SK-N-MC (cell line): Measurements from ENCODE around the gene DNAJC15.

Experiments used
- DNase-seq: peaks from one replicate; pipeline ENCODE4 v3.0.0-alpha.2; 2011; ENCODE audit warnings: low read depth, low spot score
- H3K27ac ChIP-seq: fragments of 200-600 bp; sonication (generic); 2 replicates; pipeline ENCODE4 v1.5.1; 2016; ENCODE audit warnings: mixed run types
- H3K36me3 ChIP-seq: fragments of 200-600 bp; sonication (generic); 2 replicates; pipeline ENCODE4 v1.6.1; 2017; ENCODE audit warnings: antibody characterized with exemption, low read length, mixed read lengths; ENCODE audit not compliant: insufficient read depth
- H3K4me3 ChIP-seq: fragments of 200-600 bp; sonication (generic); 2 replicates; pipeline ENCODE4 v1.5.1; 2016
- H3K9ac ChIP-seq: fragments of 200-600 bp; sonication (generic); 2 replicates; pipeline ENCODE4 v1.8.0; 2017; ENCODE audit warnings: mixed run types, mixed read lengths; ENCODE audit not compliant: insufficient read length
- H3K9me3 ChIP-seq: fragments of 200-600 bp; sonication (generic); 2 replicates; pipeline ENCODE4 v1.6.1; 2017; ENCODE audit warnings: low read depth, mild to moderate bottlenecking, antibody characterized with exemption, low read length, moderate library complexity, mixed read lengths
- EZH2 ChIP-seq: fragments of 200-600 bp; sonication (generic); IDR thresholded peaks from one replicate; pipeline ENCODE4 v1.6.1; 2017; ENCODE audit warnings: antibody characterized with exemption
- FOXP2 ChIP-seq: optimal IDR thresholded peaks from 2 replicates; pipeline ENCODE3; 2011; ENCODE audit warnings: mild to moderate bottlenecking, moderate library complexity; ENCODE audit not compliant: insufficient read depth; ENCODE audit errors: extremely low read length, control extremely low read depth
- POLR2AphosphoS5 ChIP-seq: IDR thresholded peaks from 2 replicates; pipeline ENCODE4 v1.6.1; 2012; ENCODE audit warnings: mild to moderate bottlenecking, low read depth, low read length, borderline replicate concordance

Gene DNAJC15

DNA sequence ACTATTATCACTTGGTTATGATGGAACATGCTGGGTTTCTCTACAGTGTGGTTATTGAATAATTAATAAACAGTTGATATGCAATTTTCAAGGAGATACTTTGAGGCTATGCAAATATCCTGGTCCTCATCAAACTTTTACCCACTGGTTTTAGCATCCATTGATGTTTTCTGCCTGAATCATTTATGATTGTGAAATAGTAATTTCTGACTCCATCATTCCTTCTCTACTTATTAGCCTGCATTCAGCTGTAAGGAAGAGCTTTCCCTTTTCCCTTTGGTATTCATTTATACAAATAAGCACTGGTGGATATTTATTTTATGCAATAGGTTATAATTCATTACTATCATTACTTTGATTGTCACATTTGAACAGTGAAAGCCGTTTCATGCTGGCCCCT, 13.9 kb upstream of the DNAJC15 start:
- no peaks in the 10 kb centered on the region for H3K9me3 ChIP-seq
- no peak overlapping the region for H3K27ac ChIP-seq
- no peak for DNase-seq
- TF ChIP-seq FOXP2, result no peak
- no peak for TF ChIP-seq POLR2AphosphoS5
- TF ChIP-seq EZH2, result no peak
- no peak overlapping the region for H3K4me3 ChIP-seq
- no peak overlapping the region for H3K9ac ChIP-seq
- H3K36me3 ChIP-seq, result no peaks in the 10 kb centered on the region

DNA sequence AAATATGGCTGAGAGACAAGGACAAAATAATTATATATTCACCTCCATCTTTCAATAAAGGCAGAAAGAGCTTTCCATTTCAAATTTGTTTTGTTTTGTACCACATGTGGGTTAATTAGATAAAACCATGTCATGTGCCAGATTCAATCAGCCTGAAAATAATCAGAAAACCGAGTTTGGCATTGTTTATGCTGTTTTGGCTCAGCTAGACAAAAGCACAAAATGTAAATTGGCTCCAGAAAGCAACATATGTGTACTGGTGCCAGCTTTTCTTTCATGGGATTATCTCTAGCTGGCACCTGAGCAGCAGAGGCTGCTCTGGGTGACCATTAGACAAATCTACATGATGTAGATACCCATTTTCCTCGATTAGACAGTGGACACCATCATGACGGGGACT, 9.2 kb upstream of the DNAJC15 start:
- no peak overlapping the region for H3K9ac ChIP-seq
- H3K36me3 ChIP-seq, result no peaks in the 10 kb centered on the region
- H3K4me3 ChIP-seq, result no peak overlapping the region
- no peak for DNase-seq
- no peak overlapping the region for H3K27ac ChIP-seq
- no peaks in the 10 kb centered on the region for H3K9me3 ChIP-seq
- no peak for TF ChIP-seq EZH2

DNA sequence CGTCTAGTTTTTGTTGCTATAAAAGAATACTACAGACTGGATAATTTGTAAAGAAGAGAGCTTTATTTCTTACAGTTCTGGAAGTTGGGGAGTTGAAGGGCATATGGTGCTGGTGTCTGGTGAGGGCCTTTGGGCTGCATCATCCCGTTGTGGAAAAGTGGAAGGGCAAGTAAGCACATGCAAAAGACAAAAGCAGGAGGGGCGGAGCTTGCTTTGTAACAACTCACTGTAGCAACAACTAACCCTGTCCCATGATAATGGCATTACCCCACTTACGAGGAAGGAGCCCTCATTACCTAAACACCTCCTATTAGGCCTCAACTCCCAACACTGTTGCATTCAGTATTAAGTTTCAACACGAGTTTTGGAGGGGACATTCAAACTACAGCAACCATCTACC, 7.2 kb upstream of the DNAJC15 start:
- H3K4me3 ChIP-seq, result no peak overlapping the region
- H3K27ac ChIP-seq, result no peak overlapping the region
- H3K9me3 ChIP-seq, result no peaks in the 10 kb centered on the region
- no peaks in the 10 kb centered on the region for H3K36me3 ChIP-seq
- H3K9ac ChIP-seq, result no peak overlapping the region
- DNase-seq, result no peak
- TF ChIP-seq EZH2 (no peak), FOXP2 (no peak), POLR2AphosphoS5 (no peak)

DNA sequence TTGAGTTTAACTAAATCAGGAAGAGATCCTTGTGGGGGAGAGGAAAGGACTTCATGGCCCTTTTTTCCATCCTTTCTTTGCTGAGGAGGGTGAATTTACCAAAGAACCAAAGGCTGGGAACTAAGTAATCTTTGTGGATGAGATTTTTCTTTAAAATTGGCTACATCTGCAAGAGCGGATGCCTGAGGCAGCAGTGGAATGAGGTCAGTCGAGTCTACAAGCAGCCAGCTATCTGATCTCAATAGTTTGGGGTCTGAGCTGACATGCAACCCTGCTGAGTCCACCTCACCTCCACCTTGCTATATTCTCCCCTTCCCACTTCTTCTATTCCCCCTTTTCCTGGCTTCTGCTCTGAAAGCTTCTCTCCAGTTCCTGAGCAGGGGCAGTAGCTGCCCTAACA, 3.6 kb upstream of the DNAJC15 start:
- H3K27ac ChIP-seq, result no peak overlapping the region; the same call in 1 of the 2 replicates
- H3K4me3 ChIP-seq, result no peak overlapping the region
- H3K9ac ChIP-seq, result no peak overlapping the region
- no peaks in the 10 kb centered on the region for H3K36me3 ChIP-seq
- H3K9me3 ChIP-seq, result no peaks in the 10 kb centered on the region
- no peak for DNase-seq
- TF ChIP-seq FOXP2, result no peak
- no peak for TF ChIP-seq POLR2AphosphoS5
- no peak for TF ChIP-seq EZH2

DNA sequence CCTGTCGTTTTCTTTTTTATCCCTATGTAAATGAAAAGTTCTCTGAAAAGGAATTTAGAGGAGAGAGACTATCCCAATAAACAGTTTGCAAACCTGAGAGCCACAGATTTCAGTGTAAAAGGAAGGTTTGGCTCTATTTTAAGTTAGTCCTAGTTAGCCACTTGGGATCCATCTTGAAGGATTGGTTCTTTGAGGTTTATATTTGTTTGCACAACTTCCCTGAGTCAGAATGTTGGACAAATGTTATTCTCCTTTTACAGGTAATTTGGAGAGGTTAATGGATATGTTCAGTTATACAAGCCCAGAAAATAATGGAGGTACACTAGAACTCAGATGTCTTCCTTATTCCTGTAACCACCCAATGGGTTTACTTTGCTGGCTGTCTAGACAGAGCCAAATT, 2.6 kb upstream of the DNAJC15 start:
- H3K36me3 ChIP-seq, result no peaks in the 10 kb centered on the region
- DNase-seq, result no peak
- no peak for TF ChIP-seq EZH2
- TF ChIP-seq FOXP2, result no peak
- no peak for TF ChIP-seq POLR2AphosphoS5

DNA sequence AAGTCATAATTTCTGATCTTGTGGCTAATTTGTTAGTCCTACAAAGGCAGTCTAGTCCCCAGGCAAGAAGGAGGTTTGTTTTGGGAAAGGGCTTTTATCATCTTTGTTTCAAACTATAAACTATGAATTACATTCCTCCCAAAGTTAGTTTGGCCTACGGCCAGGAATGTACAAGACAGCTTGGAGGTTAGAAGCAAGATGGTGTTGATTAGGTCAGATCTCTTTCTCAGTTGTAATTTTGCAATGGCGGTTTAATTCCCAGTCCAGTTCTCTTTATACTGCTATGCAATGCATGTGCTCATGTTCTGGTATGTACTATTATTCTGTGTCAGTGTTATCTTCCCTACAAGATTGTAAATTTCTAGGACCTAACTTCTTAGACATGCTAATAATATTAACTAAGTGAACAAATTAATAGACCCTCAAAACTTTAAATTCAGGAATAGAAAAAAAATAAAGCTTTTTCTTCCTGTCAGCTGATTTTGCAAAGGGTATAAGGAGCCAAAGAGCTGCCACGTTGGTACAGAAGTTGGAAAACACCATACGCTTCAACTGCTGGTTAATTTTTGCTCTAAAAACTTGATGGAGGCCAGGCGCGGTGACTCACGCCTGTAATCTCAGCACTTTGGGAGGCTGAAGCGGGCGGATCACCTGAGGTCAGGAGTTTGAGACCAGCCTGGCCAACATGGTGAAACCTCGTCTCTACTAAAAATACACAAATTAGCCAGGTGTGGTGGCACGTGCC, 1.3 kb upstream of the DNAJC15 start:
- Histone ChIP-seq H3K9ac (no peak overlapping the region), H3K27ac (peak overlapping the region; percentile 58; the same call in 1 of the 2 replicates), H3K4me3 (no peak overlapping the region), H3K9me3 (no peaks in the 10 kb centered on the region), H3K36me3 (no peaks in the 10 kb centered on the region)
- no peak for DNase-seq
- TF ChIP-seq FOXP2 (no peak), EZH2 (no peak), POLR2AphosphoS5 (no peak)

More for the DNA sequence above, 2.6 kb upstream of the DNAJC15 start:
- no peaks in the 10 kb centered on the region for H3K9me3 ChIP-seq
- H3K27ac ChIP-seq, result no peak overlapping the region
- H3K4me3 ChIP-seq, result no peak overlapping the region
- H3K9ac ChIP-seq, result no peak overlapping the region

DNA sequence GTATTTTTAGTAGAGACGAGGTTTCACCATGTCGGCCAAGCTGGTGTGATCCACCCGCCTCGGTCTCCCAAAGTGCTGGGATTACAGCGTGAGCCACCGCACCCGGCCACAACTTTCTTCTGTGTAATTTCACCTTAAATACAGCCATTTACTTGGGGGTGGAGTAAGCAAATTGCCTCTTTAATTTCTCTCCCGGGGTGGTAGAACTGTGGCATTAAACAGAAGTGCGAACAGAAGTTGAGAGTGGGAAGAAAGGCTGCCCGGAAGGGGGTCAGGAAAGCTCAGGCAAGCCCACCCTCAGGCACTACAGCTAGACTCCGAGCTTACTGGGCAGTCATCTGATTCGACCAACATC, 475 bp upstream of the DNAJC15 start:
- H3K4me3 ChIP-seq, result no peak overlapping the region
- DNase-seq, result no peak
- no peak for TF ChIP-seq EZH2
- no peak for TF ChIP-seq POLR2AphosphoS5
- no peak for TF ChIP-seq FOXP2
- no peak overlapping the region for H3K9ac ChIP-seq
- H3K36me3 ChIP-seq, result no peaks in the 10 kb centered on the region
- no peak overlapping the region for H3K27ac ChIP-seq
- H3K9me3 ChIP-seq, result no peaks in the 10 kb centered on the region

DNA sequence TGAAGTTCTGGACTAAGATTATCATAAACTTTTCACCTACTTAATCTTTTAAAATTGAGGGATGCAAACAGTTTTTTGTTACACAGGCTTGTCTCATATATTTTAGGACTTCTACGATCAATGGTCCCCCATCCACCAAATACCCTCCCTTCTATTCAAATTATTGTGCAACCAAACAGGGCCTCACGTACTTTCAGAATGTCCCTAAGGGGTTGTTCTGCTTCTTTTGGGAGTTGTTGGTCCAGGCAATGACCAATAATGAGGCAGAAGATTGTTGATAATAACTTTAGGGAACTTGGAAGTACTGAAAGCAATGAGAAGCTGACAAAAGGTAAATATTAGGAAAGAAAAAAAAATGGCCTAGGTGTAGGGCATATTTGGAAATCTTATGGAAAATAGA, 2.9 kb downstream of the DNAJC15 start:
- no peak overlapping the region for H3K27ac ChIP-seq
- H3K9me3 ChIP-seq, result no peaks in the 10 kb centered on the region
- no peak for TF ChIP-seq EZH2
- no peak for TF ChIP-seq FOXP2
- TF ChIP-seq POLR2AphosphoS5, result no peak
- H3K4me3 ChIP-seq, result no peak overlapping the region
- no peak overlapping the region for H3K9ac ChIP-seq
- no peak for DNase-seq
- no peaks in the 10 kb centered on the region for H3K36me3 ChIP-seq

DNA sequence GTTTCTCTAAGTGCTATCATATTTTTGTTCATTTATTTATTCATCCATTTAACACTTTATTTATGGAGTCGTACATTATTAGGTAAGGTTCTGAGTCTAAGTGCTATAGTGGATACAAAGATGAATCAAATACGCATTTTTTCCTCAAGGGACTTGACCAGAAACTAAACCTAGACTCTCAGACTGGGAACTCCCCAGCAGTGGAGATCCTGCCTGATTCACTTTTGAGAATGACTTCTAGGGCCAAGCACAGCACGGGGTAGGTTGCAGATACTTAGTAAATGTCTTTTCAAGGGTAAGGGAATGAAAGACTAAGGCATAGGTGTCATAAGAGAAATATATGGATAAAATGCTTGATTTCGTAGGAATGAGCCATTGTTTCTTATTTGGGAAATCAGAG, 7.2 kb downstream of the DNAJC15 start:
- Histone ChIP-seq H3K9ac (no peak overlapping the region), H3K27ac (no peak overlapping the region), H3K36me3 (no peaks in the 10 kb centered on the region), H3K4me3 (no peak overlapping the region), H3K9me3 (no peaks in the 10 kb centered on the region)
- DNase-seq, result no peak
- TF ChIP-seq FOXP2 (no peak), EZH2 (no peak), POLR2AphosphoS5 (no peak)
